H9 (cell line): ENCODE data around the gene FAM174B. TPM values are rescaled to one million over a fixed set of nuclear protein-coding genes. Genes with fewer than 3 reads are reported as not detected.

Experiments
- DNase-seq: peaks from one replicate; pipeline ENCODE4 v3.0.0-alpha.2; 2017
- H2AFZ ChIP-seq: one replicate; pipeline ENCODE4 v1.6.1; 2013; ENCODE audit warnings: mild to moderate bottlenecking, low read length, control low read depth, moderate library complexity
- H2AK5ac ChIP-seq: 2 replicates; pipeline ENCODE4 v1.6.1; 2013; ENCODE audit warnings: low read length, control low read depth, mixed read lengths; ENCODE audit not compliant: insufficient read length
- H2BK120ac ChIP-seq: one replicate; pipeline ENCODE4 v1.6.1; 2013; ENCODE audit warnings: low read depth, mild to moderate bottlenecking, low read length, control low read depth, inconsistent platforms; ENCODE audit not compliant: poor library complexity, severe bottlenecking
- H2BK12ac ChIP-seq: 2 replicates; pipeline ENCODE4 v1.6.1; 2013; ENCODE audit warnings: low read length, control low read depth, mixed read lengths, low read depth; ENCODE audit not compliant: insufficient read length
- H2BK15ac ChIP-seq: 2 replicates; pipeline ENCODE4 v1.6.1; 2013; ENCODE audit warnings: low read depth, low read length, control low read depth
- H2BK20ac ChIP-seq: one replicate; pipeline ENCODE4 v1.6.1; 2013; ENCODE audit warnings: low read depth, mild to moderate bottlenecking, low read length, control low read depth, inconsistent platforms; ENCODE audit not compliant: poor library complexity, severe bottlenecking
- H2BK5ac ChIP-seq: 2 replicates; pipeline ENCODE4 v1.6.1; 2013; ENCODE audit warnings: low read length, control low read depth, mixed read lengths; ENCODE audit not compliant: insufficient read length
- H3K14ac ChIP-seq: 2 replicates; pipeline ENCODE4 v1.6.1; 2013; ENCODE audit warnings: low read length, control low read depth; ENCODE audit not compliant: insufficient read depth
- H3K18ac ChIP-seq: 2 replicates; pipeline ENCODE4 v1.6.1; 2013; ENCODE audit warnings: low read depth, mild to moderate bottlenecking, mixed read lengths, low read length, control low read depth; ENCODE audit not compliant: insufficient read length
- H3K23ac ChIP-seq: 2 replicates; pipeline ENCODE4 v1.6.1; 2013; ENCODE audit warnings: low read length, control low read depth, mixed read lengths, low read depth; ENCODE audit not compliant: insufficient read length
- H3K23me2 ChIP-seq: 2 replicates; pipeline ENCODE4 v1.6.1; 2013; ENCODE audit warnings: low read depth, mild to moderate bottlenecking, mixed read lengths, low read length, control low read depth; ENCODE audit not compliant: insufficient read length, poor library complexity, severe bottlenecking
- H3K27ac ChIP-seq: 2 replicates; pipeline ENCODE4 v1.5.1; 2013; ENCODE audit warnings: low read length, control low read depth, mixed read lengths, low read depth; ENCODE audit not compliant: insufficient read length
- H3K27me3 ChIP-seq: 2 replicates; pipeline ENCODE4 v1.6.1; 2013; ENCODE audit warnings: low read length, control low read depth, inconsistent platforms; ENCODE audit not compliant: insufficient read depth
- H3K4ac ChIP-seq: 2 replicates; pipeline ENCODE4 v1.6.1; 2013; ENCODE audit warnings: low read depth, mild to moderate bottlenecking, control low read depth, inconsistent platforms, low read length, moderate library complexity
- H3K4me1 ChIP-seq: 2 replicates; pipeline ENCODE4 v1.6.1; 2013; ENCODE audit warnings: low read length, control low read depth, inconsistent platforms; ENCODE audit not compliant: insufficient read depth
- H3K4me2 ChIP-seq: 2 replicates; pipeline ENCODE4 v1.6.1; 2013; ENCODE audit warnings: low read length, control low read depth, mixed read lengths; ENCODE audit not compliant: insufficient read length, insufficient read depth
- H3K56ac ChIP-seq: 2 replicates; pipeline ENCODE4 v1.6.1; 2013; ENCODE audit warnings: low read depth, mild to moderate bottlenecking, mixed read lengths, low read length, control low read depth; ENCODE audit not compliant: insufficient read length
- H3K79me1 ChIP-seq: 2 replicates; pipeline ENCODE4 v1.6.1; 2013; ENCODE audit warnings: low read depth, mild to moderate bottlenecking, moderate library complexity, low read length, control low read depth, inconsistent platforms; ENCODE audit not compliant: insufficient read depth, poor library complexity, severe bottlenecking
- H3K79me2 ChIP-seq: 2 replicates; pipeline ENCODE4 v1.6.1; 2013; ENCODE audit warnings: low read length, control low read depth, inconsistent platforms; ENCODE audit not compliant: insufficient read depth
- H3K9ac ChIP-seq: 2 replicates; pipeline ENCODE4 v1.6.1; 2013; ENCODE audit warnings: low read length, control low read depth, mixed read lengths; ENCODE audit not compliant: insufficient read length; ENCODE audit errors: extremely low read depth
- H3K9me3 ChIP-seq: one replicate; pipeline ENCODE4 v1.6.1; 2013; ENCODE audit warnings: low read depth, low read length, inconsistent platforms; ENCODE audit not compliant: control insufficient read depth
- H3T11ph ChIP-seq: one replicate; pipeline ENCODE4 v1.6.1; 2013; ENCODE audit warnings: mild to moderate bottlenecking, low read length, control low read depth, inconsistent platforms
- H4K20me1 ChIP-seq: one replicate; pipeline ENCODE4 v1.6.1; 2013; ENCODE audit not compliant: control insufficient read depth, insufficient read length, insufficient read depth
- H4K5ac ChIP-seq: 2 replicates; pipeline ENCODE4 v1.6.1; 2013; ENCODE audit warnings: low read depth, mild to moderate bottlenecking, mixed read lengths, low read length, control low read depth; ENCODE audit not compliant: insufficient read length
- H4K8ac ChIP-seq: replicated peaks from 2 replicates; pipeline ENCODE4 v1.6.1; 2013; ENCODE audit warnings: low read length, control low read depth, mixed read lengths, low read depth; ENCODE audit not compliant: insufficient read length
- H4K91ac ChIP-seq: 2 replicates; pipeline ENCODE4 v1.6.1; 2013; ENCODE audit warnings: low read depth, mild to moderate bottlenecking, moderate library complexity, mixed read lengths, low read length, control low read depth; ENCODE audit not compliant: insufficient read length
- H3K27ac Mint-ChIP-seq, 3 experiments: 2 replicates in 2 of 3; 3 replicates in 1 of 3; pipeline ENCODE4 v1.8.0; 2020 to 2021; ENCODE audit warnings: mixed read lengths in 3 of 3, mild to moderate bottlenecking in 1 of 3, moderate library complexity in 1 of 3
- H3K27me3 Mint-ChIP-seq: 2 replicates; pipeline ENCODE4 v1.8.0; 2021; ENCODE audit warnings: low read depth, mild to moderate bottlenecking, moderate library complexity, mixed read lengths
- H3K36me3 Mint-ChIP-seq, 3 experiments: 2 replicates in 2 of 3; 3 replicates in 1 of 3; pipeline ENCODE4 v1.8.0; 2020 to 2021; ENCODE audit warnings: low read depth in 3 of 3, mixed read lengths in 3 of 3; ENCODE audit not compliant: insufficient read depth in 1 of 3
- H3K4me1 Mint-ChIP-seq, 2 experiments: 2 replicates each; pipeline ENCODE4 v1.8.0; 2020; ENCODE audit warnings: mixed read lengths in 2 of 2
- H3K4me3 Mint-ChIP-seq, 2 experiments: 2 replicates in 1 of 2; 3 replicates in 1 of 2; pipeline ENCODE4 v1.8.0; 2020 to 2021; ENCODE audit warnings: mild to moderate bottlenecking in 2 of 2, mixed read lengths in 2 of 2, moderate library complexity in 1 of 2
- H3K9me3 Mint-ChIP-seq, 2 experiments: 2 replicates in 1 of 2; 3 replicates in 1 of 2; pipeline ENCODE4 v1.8.0; 2020; ENCODE audit warnings: mild to moderate bottlenecking in 2 of 2, mixed read lengths in 2 of 2, moderate library complexity in 1 of 2
- WGBS: extraction: QIAGEN DNeasy Blood & Tissue Kit; methylation state at CpG from one replicate; pipeline ENCODE4 v1.1.7; 2013; ENCODE audit warnings: missing lambda C conversion rate, low lambda C conversion rate, mixed read lengths; ENCODE audit not compliant: insufficient read length; ENCODE audit errors: extremely low coverage; 5-methylcytosine and 5-hydroxymethylcytosine counted together
- total RNA-seq: library from RNA; stranded (reverse); gene quantifications from 2 replicates; pipeline ENCODE4 v1.2.1, GENCODE V29; 2021
- TF ChIP-seq, protein P1 (sequence below): fragments of 200-600 bp; sonication (generic); conservative IDR thresholded peaks from 3 replicates; pipeline ENCODE4 v1.8.0; 2021; ENCODE audit warnings: antibody characterized with exemption, mild to moderate bottlenecking

FAM174B gene
- total RNA-seq, 1 experiment from 2014 or later: 38.0 TPM

DNA sequence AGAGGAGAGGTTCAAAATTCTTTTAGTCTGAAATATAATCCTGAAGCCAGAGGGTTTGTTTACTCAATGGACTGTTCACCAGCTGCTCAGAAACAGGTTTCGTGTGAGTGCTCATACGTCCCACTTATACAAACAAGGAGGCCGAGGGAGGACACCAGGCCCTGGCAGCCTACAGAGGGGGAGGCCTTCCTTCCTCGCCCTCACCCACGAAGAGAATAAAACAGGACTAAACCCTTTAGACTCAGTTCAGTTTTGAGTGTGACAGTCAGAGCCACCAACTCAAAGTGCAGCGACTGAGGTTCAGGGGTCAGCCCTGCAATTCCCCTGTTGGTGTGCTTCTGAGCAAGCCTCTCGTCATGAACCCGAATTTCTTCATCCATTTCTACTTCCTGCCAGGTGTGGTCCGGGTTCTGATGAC, 17.3 kb downstream of the FAM174B start:
- peaks cover 7 to 20% of the 10 kb centered on the region in 2 experiments for H3K9me3 Mint-ChIP-seq
- peaks cover 11% of the 10 kb centered on the region; the same call in 1 of the 2 replicates for H3K4me1 ChIP-seq
- no CpG with 5 or more reads among the region's 9 CpGs for WGBS

More for the DNA sequence above, 17.3 kb downstream of the FAM174B start:
- no peak overlapping the region for H3T11ph ChIP-seq
- H2BK12ac ChIP-seq: no peak overlapping the region
- no peak overlapping the region for H3K4ac ChIP-seq
- H3K23ac ChIP-seq: no peak overlapping the region
- H4K20me1 ChIP-seq: no peaks in the 10 kb centered on the region
- H3K27ac Mint-ChIP-seq: peak overlapping the region in 2 of 3 experiments; percentile 3 to 69; a peak in 3 of 7 replicates
- H2BK15ac ChIP-seq: no peak overlapping the region
- peaks cover 52 to 57% of the 10 kb centered on the region in 2 experiments for H3K4me1 Mint-ChIP-seq
- H2BK120ac ChIP-seq: no peak overlapping the region
- DNase-seq: no peak
- no peak overlapping the region for H2AFZ ChIP-seq
- H3K4me3 Mint-ChIP-seq: no peak overlapping the region
- H3K4me2 ChIP-seq: no peak overlapping the region
- no peak overlapping the region for H4K5ac ChIP-seq
- no peak overlapping the region for H2AK5ac ChIP-seq
- peaks cover 3 to 15% (median 11%) of the 10 kb centered on the region in 3 experiments for H3K36me3 Mint-ChIP-seq
- H2BK20ac ChIP-seq: no peak overlapping the region
- H3K27me3 Mint-ChIP-seq: no peaks in the 10 kb centered on the region
- H3K18ac ChIP-seq: no peak overlapping the region
- H2BK5ac ChIP-seq: no peak overlapping the region
- H3K9me3 ChIP-seq: no peaks in the 10 kb centered on the region
- no peaks in the 10 kb centered on the region for H3K27me3 ChIP-seq
- TF ChIP-seq, protein P1, sequence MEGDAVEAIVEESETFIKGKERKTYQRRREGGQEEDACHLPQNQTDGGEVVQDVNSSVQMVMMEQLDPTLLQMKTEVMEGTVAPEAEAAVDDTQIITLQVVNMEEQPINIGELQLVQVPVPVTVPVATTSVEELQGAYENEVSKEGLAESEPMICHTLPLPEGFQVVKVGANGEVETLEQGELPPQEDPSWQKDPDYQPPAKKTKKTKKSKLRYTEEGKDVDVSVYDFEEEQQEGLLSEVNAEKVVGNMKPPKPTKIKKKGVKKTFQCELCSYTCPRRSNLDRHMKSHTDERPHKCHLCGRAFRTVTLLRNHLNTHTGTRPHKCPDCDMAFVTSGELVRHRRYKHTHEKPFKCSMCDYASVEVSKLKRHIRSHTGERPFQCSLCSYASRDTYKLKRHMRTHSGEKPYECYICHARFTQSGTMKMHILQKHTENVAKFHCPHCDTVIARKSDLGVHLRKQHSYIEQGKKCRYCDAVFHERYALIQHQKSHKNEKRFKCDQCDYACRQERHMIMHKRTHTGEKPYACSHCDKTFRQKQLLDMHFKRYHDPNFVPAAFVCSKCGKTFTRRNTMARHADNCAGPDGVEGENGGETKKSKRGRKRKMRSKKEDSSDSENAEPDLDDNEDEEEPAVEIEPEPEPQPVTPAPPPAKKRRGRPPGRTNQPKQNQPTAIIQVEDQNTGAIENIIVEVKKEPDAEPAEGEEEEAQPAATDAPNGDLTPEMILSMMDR: no peak
- no peak overlapping the region; the same call in 1 of the 2 replicates for H3K14ac ChIP-seq
- no peak overlapping the region for H4K91ac ChIP-seq
- no peak overlapping the region for H3K9ac ChIP-seq
- no peak overlapping the region for H3K56ac ChIP-seq
- no peaks in the 10 kb centered on the region for H3K79me1 ChIP-seq
- H4K8ac ChIP-seq: no peak overlapping the region
- H3K27ac ChIP-seq: no peak overlapping the region
- no peaks in the 10 kb centered on the region for H3K23me2 ChIP-seq
- H3K79me2 ChIP-seq: peaks cover 6% of the 10 kb centered on the region; the same call in 1 of the 2 replicates
